WTC11 (cell line): Measurements from ENCODE around the gene TRAPPC3. TPM values are rescaled to one million over a fixed set of nuclear protein-coding genes. Genes with fewer than 3 reads are reported as not detected.

Source experiments
- ATAC-seq: fragments of 200-7000 bp; cut with Tn5 transposase; 2 replicates; pipeline ENCODE4 v1.10.0; 2021; ENCODE audit warnings: mild to moderate bottlenecking, moderate library complexity
- CTCF ChIA-PET: fragments of 300-600 bp; sonication (Branson Sonifier 250); formaldehyde crosslinking; loops from one replicate; lab custom pipeline; 2021; ENCODE audit warnings: antibody characterized with exemption; lab: Charles Lee
- POLR2A ChIA-PET: fragments of 350-600 bp; sonication (Branson Sonifier 250); formaldehyde crosslinking; loops from one replicate; lab custom pipeline; 2021; ENCODE audit warnings: antibody characterized with exemption; lab: Charles Lee
- DNase-seq: peaks from one replicate; pipeline ENCODE4 v3.0.0; 2021; ENCODE audit warnings: low spot score
- H3K27ac Mint-ChIP-seq: 2 replicates; pipeline ENCODE4 v1.8.0; 2021; ENCODE audit warnings: mixed read lengths
- H3K27me3 Mint-ChIP-seq: 2 replicates; pipeline ENCODE4 v1.8.0; 2021; ENCODE audit warnings: low read depth, mild to moderate bottlenecking, moderate library complexity, mixed read lengths
- H3K36me3 Mint-ChIP-seq: 2 replicates; pipeline ENCODE4 v1.8.0; 2021; ENCODE audit warnings: mixed read lengths
- H3K4me1 Mint-ChIP-seq: 2 replicates; pipeline ENCODE4 v1.8.0; 2022; ENCODE audit warnings: mixed read lengths
- H3K4me3 Mint-ChIP-seq: 2 replicates; pipeline ENCODE4 v1.8.0; 2021; ENCODE audit warnings: mild to moderate bottlenecking, moderate library complexity, mixed read lengths
- H3K9me3 Mint-ChIP-seq: 2 replicates; pipeline ENCODE4 v1.8.0; 2021; ENCODE audit warnings: mixed read lengths
- CREB1 ChIP-seq: sonication (generic); formaldehyde crosslinking; IDR thresholded peaks from 2 replicates; pipeline ENCODE4 v1.8.0; 2023; ENCODE audit warnings: mild to moderate bottlenecking, missing genetic modification reagents
- CREM ChIP-seq: sonication (generic); formaldehyde crosslinking; IDR thresholded peaks from 2 replicates; pipeline ENCODE4 v1.8.1; 2022; ENCODE audit warnings: mild to moderate bottlenecking, missing genetic modification reagents, moderate library complexity
- EMX1 ChIP-seq: fragments of 250-450 bp; sonication (Bioruptor Pico); IDR thresholded peaks from 2 replicates; pipeline ENCODE4 v1.8.0; 2021; ENCODE audit warnings: mild to moderate bottlenecking
- ESRRA ChIP-seq: sonication (generic); formaldehyde crosslinking; IDR thresholded peaks from 2 replicates; pipeline ENCODE4 v1.8.1; 2022; ENCODE audit warnings: mild to moderate bottlenecking, missing genetic modification reagents, borderline replicate concordance
- FOXP1 ChIP-seq: sonication (generic); formaldehyde crosslinking; IDR thresholded peaks from 2 replicates; pipeline ENCODE4 v1.8.0; 2022; ENCODE audit warnings: missing genetic modification reagents, mild to moderate bottlenecking, moderate library complexity, borderline replicate concordance
- GABPB1 ChIP-seq: sonication (generic); formaldehyde crosslinking; IDR thresholded peaks from 2 replicates; pipeline ENCODE4 v1.8.1; 2023; ENCODE audit warnings: mild to moderate bottlenecking, missing genetic modification reagents
- SMAD4 ChIP-seq: sonication (generic); formaldehyde crosslinking; IDR thresholded peaks from 2 replicates; pipeline ENCODE4 v1.8.0; 2022; ENCODE audit warnings: mild to moderate bottlenecking, missing genetic modification reagents
- TEAD1 ChIP-seq: sonication (generic); formaldehyde crosslinking; IDR thresholded peaks from 2 replicates; pipeline ENCODE4 v1.8.0; 2022; ENCODE audit warnings: mild to moderate bottlenecking, missing genetic modification reagents
- TEAD4 ChIP-seq: sonication (generic); formaldehyde crosslinking; IDR thresholded peaks from 2 replicates; pipeline ENCODE4 v1.8.0; 2022; ENCODE audit warnings: mild to moderate bottlenecking, missing genetic modification reagents
- ZNF232 ChIP-seq: sonication (generic); formaldehyde crosslinking; IDR thresholded peaks from 2 replicates; pipeline ENCODE4 v1.8.0; 2022; ENCODE audit warnings: mild to moderate bottlenecking, missing genetic modification reagents
- ZNF317 ChIP-seq: sonication (generic); formaldehyde crosslinking; IDR thresholded peaks from 2 replicates; pipeline ENCODE4 v1.8.1; 2023; ENCODE audit warnings: low read depth, mild to moderate bottlenecking, moderate library complexity, missing genetic modification reagents, borderline replicate concordance
- total RNA-seq: library from RNA; stranded (reverse); gene quantifications from 3 replicates; pipeline ENCODE4 v1.2.3, GENCODE V29; 2021
- TF ChIP-seq, protein P1 (sequence below): sonication (generic); formaldehyde crosslinking; IDR thresholded peaks from 2 replicates; pipeline ENCODE4 v1.8.1; 2022; ENCODE audit warnings: missing genetic modification reagents, borderline replicate concordance
- TF ChIP-seq, protein P2 (sequence below): sonication (generic); formaldehyde crosslinking; IDR thresholded peaks from 2 replicates; pipeline ENCODE4 v1.8.0; 2022; ENCODE audit warnings: mild to moderate bottlenecking, missing genetic modification reagents
- TF ChIP-seq, protein P3 (sequence below): sonication (generic); formaldehyde crosslinking; IDR thresholded peaks from 2 replicates; pipeline ENCODE4 v1.8.1; 2023; ENCODE audit warnings: mild to moderate bottlenecking, missing genetic modification reagents
- TF ChIP-seq, protein P4 (sequence below): sonication (generic); formaldehyde crosslinking; IDR thresholded peaks from 2 replicates; pipeline ENCODE4 v1.8.1; 2022; ENCODE audit warnings: mild to moderate bottlenecking, moderate library complexity, missing genetic modification reagents
- TF ChIP-seq, protein P5 (sequence below): fragments of 250-450 bp; sonication (Bioruptor Pico); IDR thresholded peaks from 2 replicates; pipeline ENCODE4 v1.8.0; 2021; ENCODE audit warnings: mild to moderate bottlenecking
- TF ChIP-seq, protein P6 (sequence below): sonication (generic); formaldehyde crosslinking; IDR thresholded peaks from 2 replicates; pipeline ENCODE4 v1.8.1; 2023; ENCODE audit warnings: mild to moderate bottlenecking, missing genetic modification reagents, moderate library complexity
- TF ChIP-seq, protein P7 (sequence below): sonication (generic); formaldehyde crosslinking; IDR thresholded peaks from 2 replicates; pipeline ENCODE4 v1.8.0; 2022; ENCODE audit warnings: mild to moderate bottlenecking, missing genetic modification reagents

The TRAPPC3 gene
- total RNA-seq, 1 experiment from 2014 or later = 48.9 TPM

DNA sequence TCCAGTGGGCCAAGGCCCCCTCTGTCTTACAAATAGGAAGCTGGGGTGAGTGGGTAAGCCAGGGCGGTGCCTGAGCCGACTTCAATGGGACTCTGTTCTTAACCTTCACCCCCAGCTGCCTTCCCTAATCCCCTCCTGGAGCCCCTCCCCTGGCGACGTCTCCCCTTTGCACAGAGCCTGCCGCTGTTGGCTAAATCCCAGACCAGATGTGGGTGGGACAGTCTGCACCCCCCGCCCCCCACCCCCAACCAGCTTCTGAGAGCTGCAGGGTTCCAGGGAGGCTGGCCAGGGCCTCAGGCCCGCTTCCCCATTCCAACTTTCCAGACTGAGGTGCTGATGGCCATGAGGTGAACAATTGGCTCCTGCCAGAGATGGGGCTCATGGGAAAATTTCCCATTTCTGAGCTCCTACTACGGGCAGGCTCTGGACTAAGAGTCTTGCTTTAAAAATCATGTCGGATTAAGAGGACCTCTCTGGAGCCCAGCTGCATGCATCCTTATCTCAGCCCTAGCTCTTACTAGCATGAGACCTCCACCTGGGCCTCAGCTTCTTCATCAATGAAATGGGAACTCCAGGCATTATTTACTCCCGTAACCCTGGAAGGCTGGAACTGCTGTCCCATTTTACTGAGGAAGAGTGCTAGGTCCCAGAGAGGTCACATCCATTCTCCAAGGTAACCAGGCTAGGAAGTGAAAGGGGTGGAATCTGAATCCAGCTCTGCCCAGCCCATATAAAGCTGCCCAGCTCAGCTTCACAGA is 30.7 kb downstream of the TRAPPC3 start:
- peak; percentile 18 for ATAC-seq
- CTCF ChIA-PET = interaction anchor here (0.6 to 3.6 kb wide), 10 partner anchors 9 to 188 kb away, joined by 3 to 55 read pairs (median 4); partner anchors contain the start of genes ADPRS, SH3D21 and TRAPPC3
- DNase-seq = no peak

DNA sequence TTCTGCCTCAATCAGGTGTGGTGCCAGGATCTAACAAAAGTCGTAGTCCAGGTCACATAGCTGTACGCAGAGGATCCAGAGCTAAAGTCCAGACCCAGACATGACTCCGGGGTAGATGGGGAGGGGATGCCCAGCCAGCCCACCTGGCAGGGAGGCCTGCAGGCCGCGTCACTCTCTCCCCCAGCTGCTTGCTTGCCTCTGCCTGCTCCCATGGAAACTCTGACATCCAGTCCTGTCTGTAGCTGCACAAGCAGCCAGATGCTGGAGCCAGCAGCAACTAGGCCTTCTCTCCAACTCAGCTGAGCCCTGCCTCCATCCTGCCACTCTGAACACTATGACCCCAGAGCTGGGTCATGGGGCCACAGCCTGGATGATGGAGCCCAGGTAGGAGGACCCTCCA is 32.4 kb downstream of the TRAPPC3 start:
- TF ChIP-seq, protein P1, sequence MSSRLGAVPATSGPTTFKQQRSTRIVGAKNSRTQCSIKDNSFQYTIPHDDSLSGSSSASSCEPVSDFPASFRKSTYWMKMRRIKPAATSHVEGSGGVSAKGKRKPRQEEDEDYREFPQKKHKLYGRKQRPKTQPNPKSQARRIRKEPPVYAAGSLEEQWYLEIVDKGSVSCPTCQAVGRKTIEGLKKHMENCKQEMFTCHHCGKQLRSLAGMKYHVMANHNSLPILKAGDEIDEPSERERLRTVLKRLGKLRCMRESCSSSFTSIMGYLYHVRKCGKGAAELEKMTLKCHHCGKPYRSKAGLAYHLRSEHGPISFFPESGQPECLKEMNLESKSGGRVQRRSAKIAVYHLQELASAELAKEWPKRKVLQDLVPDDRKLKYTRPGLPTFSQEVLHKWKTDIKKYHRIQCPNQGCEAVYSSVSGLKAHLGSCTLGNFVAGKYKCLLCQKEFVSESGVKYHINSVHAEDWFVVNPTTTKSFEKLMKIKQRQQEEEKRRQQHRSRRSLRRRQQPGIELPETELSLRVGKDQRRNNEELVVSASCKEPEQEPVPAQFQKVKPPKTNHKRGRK = no peak
- TF ChIP-seq, protein P2, sequence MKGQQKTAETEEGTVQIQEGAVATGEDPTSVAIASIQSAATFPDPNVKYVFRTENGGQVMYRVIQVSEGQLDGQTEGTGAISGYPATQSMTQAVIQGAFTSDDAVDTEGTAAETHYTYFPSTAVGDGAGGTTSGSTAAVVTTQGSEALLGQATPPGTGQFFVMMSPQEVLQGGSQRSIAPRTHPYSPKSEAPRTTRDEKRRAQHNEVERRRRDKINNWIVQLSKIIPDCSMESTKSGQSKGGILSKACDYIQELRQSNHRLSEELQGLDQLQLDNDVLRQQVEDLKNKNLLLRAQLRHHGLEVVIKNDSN (CRISPR knock-in tag) = no peak
- TF ChIP-seq EMX1 (CRISPR knock-in tag) (no peak), TEAD1 (CRISPR knock-in tag) (no peak), SMAD4 (CRISPR knock-in tag) (no peak), ZNF232 (CRISPR knock-in tag) (no peak), CREM (CRISPR knock-in tag) (no peak), GABPB1 (no peak), FOXP1 (CRISPR knock-in tag) (no peak)
- TF ChIP-seq, protein P3, sequence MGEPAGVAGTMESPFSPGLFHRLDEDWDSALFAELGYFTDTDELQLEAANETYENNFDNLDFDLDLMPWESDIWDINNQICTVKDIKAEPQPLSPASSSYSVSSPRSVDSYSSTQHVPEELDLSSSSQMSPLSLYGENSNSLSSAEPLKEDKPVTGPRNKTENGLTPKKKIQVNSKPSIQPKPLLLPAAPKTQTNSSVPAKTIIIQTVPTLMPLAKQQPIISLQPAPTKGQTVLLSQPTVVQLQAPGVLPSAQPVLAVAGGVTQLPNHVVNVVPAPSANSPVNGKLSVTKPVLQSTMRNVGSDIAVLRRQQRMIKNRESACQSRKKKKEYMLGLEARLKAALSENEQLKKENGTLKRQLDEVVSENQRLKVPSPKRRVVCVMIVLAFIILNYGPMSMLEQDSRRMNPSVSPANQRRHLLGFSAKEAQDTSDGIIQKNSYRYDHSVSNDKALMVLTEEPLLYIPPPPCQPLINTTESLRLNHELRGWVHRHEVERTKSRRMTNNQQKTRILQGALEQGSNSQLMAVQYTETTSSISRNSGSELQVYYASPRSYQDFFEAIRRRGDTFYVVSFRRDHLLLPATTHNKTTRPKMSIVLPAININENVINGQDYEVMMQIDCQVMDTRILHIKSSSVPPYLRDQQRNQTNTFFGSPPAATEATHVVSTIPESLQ = no peak
- TF ChIP-seq, protein P4, sequence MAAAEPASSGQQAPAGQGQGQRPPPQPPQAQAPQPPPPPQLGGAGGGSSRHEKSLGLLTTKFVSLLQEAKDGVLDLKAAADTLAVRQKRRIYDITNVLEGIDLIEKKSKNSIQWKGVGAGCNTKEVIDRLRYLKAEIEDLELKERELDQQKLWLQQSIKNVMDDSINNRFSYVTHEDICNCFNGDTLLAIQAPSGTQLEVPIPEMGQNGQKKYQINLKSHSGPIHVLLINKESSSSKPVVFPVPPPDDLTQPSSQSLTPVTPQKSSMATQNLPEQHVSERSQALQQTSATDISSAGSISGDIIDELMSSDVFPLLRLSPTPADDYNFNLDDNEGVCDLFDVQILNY (CRISPR knock-in tag) = no peak
- TF ChIP-seq, protein P5, sequence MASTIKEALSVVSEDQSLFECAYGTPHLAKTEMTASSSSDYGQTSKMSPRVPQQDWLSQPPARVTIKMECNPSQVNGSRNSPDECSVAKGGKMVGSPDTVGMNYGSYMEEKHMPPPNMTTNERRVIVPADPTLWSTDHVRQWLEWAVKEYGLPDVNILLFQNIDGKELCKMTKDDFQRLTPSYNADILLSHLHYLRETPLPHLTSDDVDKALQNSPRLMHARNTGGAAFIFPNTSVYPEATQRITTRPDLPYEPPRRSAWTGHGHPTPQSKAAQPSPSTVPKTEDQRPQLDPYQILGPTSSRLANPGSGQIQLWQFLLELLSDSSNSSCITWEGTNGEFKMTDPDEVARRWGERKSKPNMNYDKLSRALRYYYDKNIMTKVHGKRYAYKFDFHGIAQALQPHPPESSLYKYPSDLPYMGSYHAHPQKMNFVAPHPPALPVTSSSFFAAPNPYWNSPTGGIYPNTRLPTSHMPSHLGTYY (CRISPR knock-in tag) = no peak
- CTCF ChIA-PET = interaction anchor here (0.6 to 3.6 kb wide), 7 partner anchors 16 to 226 kb away, joined by 3 to 55 read pairs (median 3); no protein-coding TSS in a partner anchor
- Mint-ChIP-seq H3K9me3 (no peaks in the 10 kb centered on the region), H3K4me3 (no peak overlapping the region), H3K4me1 (no peaks in the 10 kb centered on the region), H3K27me3 (peaks cover 2% of the 10 kb centered on the region), H3K27ac (no peak overlapping the region), H3K36me3 (no peaks in the 10 kb centered on the region)
- DNase-seq (no peak), ATAC-seq (no peak)
- POLR2A ChIA-PET = no interaction called here

More for the DNA sequence above, 30.7 kb downstream of the TRAPPC3 start:
- H3K27me3 Mint-ChIP-seq = peaks cover 17% of the 10 kb centered on the region
- H3K36me3 Mint-ChIP-seq = no peaks in the 10 kb centered on the region
- TF ChIP-seq, protein P6, sequence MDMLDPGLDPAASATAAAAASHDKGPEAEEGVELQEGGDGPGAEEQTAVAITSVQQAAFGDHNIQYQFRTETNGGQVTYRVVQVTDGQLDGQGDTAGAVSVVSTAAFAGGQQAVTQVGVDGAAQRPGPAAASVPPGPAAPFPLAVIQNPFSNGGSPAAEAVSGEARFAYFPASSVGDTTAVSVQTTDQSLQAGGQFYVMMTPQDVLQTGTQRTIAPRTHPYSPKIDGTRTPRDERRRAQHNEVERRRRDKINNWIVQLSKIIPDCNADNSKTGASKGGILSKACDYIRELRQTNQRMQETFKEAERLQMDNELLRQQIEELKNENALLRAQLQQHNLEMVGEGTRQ (CRISPR knock-in tag) = no peak
- TF ChIP-seq, protein P7, sequence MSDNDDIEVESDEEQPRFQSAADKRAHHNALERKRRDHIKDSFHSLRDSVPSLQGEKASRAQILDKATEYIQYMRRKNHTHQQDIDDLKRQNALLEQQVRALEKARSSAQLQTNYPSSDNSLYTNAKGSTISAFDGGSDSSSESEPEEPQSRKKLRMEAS (CRISPR knock-in tag) = no peak
- TF ChIP-seq ZNF317 (CRISPR knock-in tag) (no peak), CREB1 (CRISPR knock-in tag) (no peak), TEAD4 (no peak), ESRRA (CRISPR knock-in tag) (no peak)
- TF ChIP-seq, all 79 proteins: peak for 0
- Mint-ChIP-seq H3K4me3 (no peak overlapping the region), H3K9me3 (no peaks in the 10 kb centered on the region), H3K27ac (no peak overlapping the region), H3K4me1 (no peaks in the 10 kb centered on the region)
- POLR2A ChIA-PET = interaction anchor here (0.6 kb wide), 1 partner anchor 129 kb away, joined by 4 read pairs; no protein-coding TSS in a partner anchor
